Naive thymus-derived CD4-positive, alpha-beta T cell (primary cell): ENCODE data around the gene KRTAP12-1. TPM values are rescaled to one million over a fixed set of nuclear protein-coding genes. Genes with fewer than 3 reads are reported as not detected.
A peak's percentile ranks its signal among the peaks of the same experiment; 100 is the strongest.

ENCODE experiments used
- ATAC-seq: fragments of 150-1000 bp; cut with Tn5 transposase; 2 replicates; pipeline ENCODE4 v1.10.0; 2021; ENCODE audit warnings: mild to moderate bottlenecking, moderate library complexity
- CTCF ChIA-PET: fragments of 350-600 bp; sonication (Branson Sonifier 250); formaldehyde crosslinking; loops from one replicate; lab custom pipeline; 2021; ENCODE audit warnings: antibody characterized with exemption; lab: Charles Lee
- POLR2A ChIA-PET: fragments of 350-600 bp; sonication (Branson Sonifier 250); formaldehyde crosslinking; loops from one replicate; lab custom pipeline; 2021; ENCODE audit warnings: antibody characterized with exemption, inconsistent platforms; lab: Charles Lee
- DNase-seq, 9 donors: peaks; one replicate each; pipeline versions ENCODE4 v3.0.0 to v3.0.0-alpha.2; 2020 to 2022; ENCODE audit warnings: mixed read lengths in 1 of 9
- H3K27ac ChIP-seq: one replicate; pipeline ENCODE4 v1.7.0; 2013; ENCODE audit warnings: mild to moderate bottlenecking, low read depth, low read length, moderate library complexity
- H3K27me3 ChIP-seq, 2 donors: one replicate each; pipeline ENCODE4 v1.7.0; 2013; ENCODE audit warnings: low read length in 2 of 2, mild to moderate bottlenecking in 2 of 2, moderate library complexity in 2 of 2; ENCODE audit not compliant: control insufficient read depth in 2 of 2, insufficient read depth in 2 of 2
- H3K36me3 ChIP-seq, 3 experiments: 1 replicate in 2 of 3; 2 replicates in 1 of 3; pipeline ENCODE4 v1.7.0; 2013; ENCODE audit warnings: low read length in 3 of 3, mild to moderate bottlenecking in 3 of 3, moderate library complexity in 1 of 3; ENCODE audit not compliant: insufficient read depth in 3 of 3, control insufficient read depth in 2 of 3
- H3K4me1 ChIP-seq, 2 donors: one replicate each; pipeline ENCODE4 v1.7.0; 2013; ENCODE audit warnings: low read length in 2 of 2, mild to moderate bottlenecking in 2 of 2, moderate library complexity in 1 of 2; ENCODE audit not compliant: control insufficient read depth in 2 of 2, insufficient read depth in 2 of 2
- H3K4me3 ChIP-seq: 2 replicates; pipeline ENCODE4 v1.7.0; 2013; ENCODE audit warnings: mild to moderate bottlenecking, low read length
- H3K9me3 ChIP-seq, 3 experiments: 1 replicate in 2 of 3; 2 replicates in 1 of 3; pipeline ENCODE4 v1.7.0; 2013; ENCODE audit warnings: low read length in 3 of 3; ENCODE audit not compliant: control insufficient read depth in 2 of 3
- H3K27ac Mint-ChIP-seq, 9 donors: one replicate each; pipeline ENCODE4 v1.8.0; 2020 to 2022; ENCODE audit warnings: mixed read lengths in 9 of 9, mild to moderate bottlenecking in 8 of 9, moderate library complexity in 5 of 9, inconsistent platforms in 2 of 9
- H3K27me3 Mint-ChIP-seq, 5 donors: one replicate each; pipeline ENCODE4 v1.8.0; 2021 to 2022; ENCODE audit warnings: mixed read lengths in 5 of 5, mild to moderate bottlenecking in 1 of 5
- H3K36me3 Mint-ChIP-seq, 5 donors: one replicate each; pipeline ENCODE4 v1.8.0; 2020 to 2022; ENCODE audit warnings: mixed read lengths in 5 of 5, mild to moderate bottlenecking in 3 of 5, inconsistent platforms in 1 of 5
- H3K4me1 Mint-ChIP-seq, 7 donors: one replicate each; pipeline ENCODE4 v1.8.0; 2020 to 2022; ENCODE audit warnings: mixed read lengths in 7 of 7, mild to moderate bottlenecking in 3 of 7, inconsistent platforms in 1 of 7
- H3K4me3 Mint-ChIP-seq, 10 donors: one replicate each; pipeline ENCODE4 v1.8.0; 2020 to 2022; ENCODE audit warnings: mild to moderate bottlenecking in 10 of 10, mixed read lengths in 10 of 10, moderate library complexity in 6 of 10, inconsistent platforms in 2 of 10
- H3K9me3 Mint-ChIP-seq, 11 donors: one replicate each; pipeline ENCODE4 v1.8.0; 2020 to 2022; ENCODE audit warnings: mixed read lengths in 11 of 11, mild to moderate bottlenecking in 4 of 11, inconsistent platforms in 1 of 11, moderate library complexity in 1 of 11
- intact Hi-C, 2 donors: fragments of 100-400 bp; cut with micrococcal nuclease; formaldehyde crosslinking; loops; one replicate each; pipeline ENCODE4 v1.15.1; 2023
- polyA plus RNA-seq, 2 donors: library from polyadenylated mRNA; unstranded; fragments of 300-500 nt; fragmentation: Illumina TruSeq; gene quantifications; one replicate each; pipeline ENCODE4 v1.2.3, GENCODE V29; 2021
- total RNA-seq, 6 experiments: library from RNA in 5 of 6; stranded (reverse) in 5 of 6; gene quantifications; 1 replicate in 5 of 6; 2 replicates in 1 of 6; pipeline ENCODE4 v1.2.3 and lab custom pipeline; 2021 to 2026

KRTAP12-1 gene
- total and polyA plus RNA-seq, 7 experiments from 2014 or later: not detected

DNA sequence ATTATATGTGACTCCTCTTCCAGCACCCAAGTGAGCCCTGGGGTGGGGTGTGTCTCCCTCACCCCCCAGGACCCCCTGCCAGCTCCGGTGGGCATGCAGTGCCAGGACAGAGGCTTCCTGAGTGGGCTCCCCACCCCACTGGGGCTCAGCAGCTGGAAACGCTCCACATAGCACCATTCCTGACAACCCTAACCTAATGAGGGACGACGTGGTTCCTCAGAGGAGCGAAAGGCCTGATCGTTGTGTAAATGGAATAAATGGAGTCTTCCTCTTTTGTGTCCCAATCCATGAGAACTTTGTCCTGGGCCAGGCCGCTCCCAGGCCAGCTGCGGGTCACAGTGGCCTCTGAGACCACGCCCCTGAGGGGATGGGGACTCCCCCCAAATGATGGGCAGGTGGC, 31.2 kb upstream of the KRTAP12-1 start:
- Histone ChIP-seq H3K27me3 (peaks cover 8 to 26% of the 10 kb centered on the region in 2 donors), H3K4me1 (peaks cover 25 to 34% of the 10 kb centered on the region in 2 donors), H3K36me3 (no peaks in the 10 kb centered on the region), H3K4me3 (no peak overlapping the region), H3K9me3 (no peaks in the 10 kb centered on the region), H3K27ac (no peak overlapping the region)
- ATAC-seq (no peak), DNase-seq (no peak)
- H3K4me3 Mint-ChIP-seq: no peak overlapping the region
- H3K36me3 Mint-ChIP-seq: peaks cover 0 to 9% (median 5%) of the 10 kb centered on the region in 5 donors
- no peak overlapping the region for H3K27ac Mint-ChIP-seq
- H3K9me3 Mint-ChIP-seq: peaks cover 0 to 12% (median 5%) of the 10 kb centered on the region in 11 donors
- ChIA-PET CTCF (interaction anchor here (0.9 kb wide), 1 partner anchor 203 kb away, joined by 3 read pairs; no protein-coding TSS in a partner anchor), POLR2A (no interaction called here)
- intact Hi-C loops: loop anchor here in 1 of 2 donors (5.0 kb wide), 2 partner anchors 96 to 131 kb away; partner anchors contain the start of gene KRTAP10-5
- peaks cover 54 to 91% (median 64%) of the 10 kb centered on the region in 5 donors for H3K27me3 Mint-ChIP-seq
- peaks cover 13 to 47% (median 27%) of the 10 kb centered on the region in 7 donors for H3K4me1 Mint-ChIP-seq

DNA sequence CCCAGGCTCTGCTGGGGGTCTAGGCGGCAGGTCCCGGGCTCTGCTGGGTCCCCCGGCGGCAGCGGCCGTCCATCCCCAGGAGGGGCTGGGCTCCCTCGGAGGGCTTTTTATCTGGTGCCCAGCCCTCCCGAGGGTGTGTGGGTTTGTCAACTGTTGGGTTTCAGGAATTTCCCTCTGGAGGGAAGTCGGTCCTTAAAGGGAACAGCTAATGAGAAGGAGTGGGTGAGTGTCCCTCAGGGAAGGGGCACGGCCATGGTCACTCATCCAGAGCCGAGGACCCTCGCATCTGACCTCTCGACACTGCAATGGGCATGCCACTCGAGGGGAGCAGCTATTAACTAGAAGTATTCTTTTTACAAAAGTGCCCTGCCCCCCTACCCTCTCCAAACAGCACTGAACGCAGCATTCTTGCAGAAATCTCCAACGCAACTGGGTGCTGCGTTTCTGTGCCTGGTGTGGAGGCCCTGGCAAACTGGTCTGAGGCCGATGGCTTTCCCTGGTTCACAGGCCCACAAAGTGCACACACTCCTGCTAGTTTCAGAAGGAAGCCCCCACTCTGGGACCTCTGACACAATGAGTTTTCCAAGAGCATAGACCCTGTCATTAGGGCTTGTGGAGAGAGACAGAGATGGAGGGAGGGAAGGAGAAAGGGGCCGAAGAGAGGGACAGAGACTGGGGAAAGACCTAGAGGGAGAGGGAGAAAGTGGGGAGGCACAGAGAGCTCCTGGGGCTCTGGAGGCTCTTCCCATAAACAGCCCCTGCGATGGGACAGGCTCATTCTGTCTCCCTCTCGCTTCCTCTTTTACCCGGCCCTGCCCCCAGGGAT, 30.5 kb upstream of the KRTAP12-1 start:
- H3K9me3 Mint-ChIP-seq: peaks cover 0 to 12% (median 6%) of the 10 kb centered on the region in 11 donors
- no peaks in the 10 kb centered on the region for H3K9me3 ChIP-seq
- DNase-seq (no peak), ATAC-seq (no peak)
- H3K27me3 ChIP-seq: peaks cover 8 to 26% of the 10 kb centered on the region in 2 donors
- H3K4me3 Mint-ChIP-seq: no peak overlapping the region
- peaks cover 54 to 91% (median 66%) of the 10 kb centered on the region in 5 donors for H3K27me3 Mint-ChIP-seq
- intact Hi-C loops: loop anchor here in 1 of 2 donors (5.0 kb wide), 2 partner anchors 95 to 130 kb away; partner anchors contain the start of gene KRTAP10-5
- H3K36me3 ChIP-seq: no peaks in the 10 kb centered on the region
- peaks cover 0 to 9% (median 5%) of the 10 kb centered on the region in 5 donors for H3K36me3 Mint-ChIP-seq
- H3K4me1 Mint-ChIP-seq: peaks cover 13 to 52% (median 27%) of the 10 kb centered on the region in 7 donors
- H3K4me3 ChIP-seq: no peak overlapping the region
- H3K27ac ChIP-seq: no peak overlapping the region
- CTCF ChIA-PET: interaction anchor here (0.9 to 1.1 kb wide), 2 partner anchors 30 to 202 kb away, joined by 3 to 4 read pairs; no protein-coding TSS in a partner anchor
- peaks cover 25 to 34% of the 10 kb centered on the region in 2 donors for H3K4me1 ChIP-seq
- H3K27ac Mint-ChIP-seq: no peak overlapping the region
- POLR2A ChIA-PET: no interaction called here

DNA sequence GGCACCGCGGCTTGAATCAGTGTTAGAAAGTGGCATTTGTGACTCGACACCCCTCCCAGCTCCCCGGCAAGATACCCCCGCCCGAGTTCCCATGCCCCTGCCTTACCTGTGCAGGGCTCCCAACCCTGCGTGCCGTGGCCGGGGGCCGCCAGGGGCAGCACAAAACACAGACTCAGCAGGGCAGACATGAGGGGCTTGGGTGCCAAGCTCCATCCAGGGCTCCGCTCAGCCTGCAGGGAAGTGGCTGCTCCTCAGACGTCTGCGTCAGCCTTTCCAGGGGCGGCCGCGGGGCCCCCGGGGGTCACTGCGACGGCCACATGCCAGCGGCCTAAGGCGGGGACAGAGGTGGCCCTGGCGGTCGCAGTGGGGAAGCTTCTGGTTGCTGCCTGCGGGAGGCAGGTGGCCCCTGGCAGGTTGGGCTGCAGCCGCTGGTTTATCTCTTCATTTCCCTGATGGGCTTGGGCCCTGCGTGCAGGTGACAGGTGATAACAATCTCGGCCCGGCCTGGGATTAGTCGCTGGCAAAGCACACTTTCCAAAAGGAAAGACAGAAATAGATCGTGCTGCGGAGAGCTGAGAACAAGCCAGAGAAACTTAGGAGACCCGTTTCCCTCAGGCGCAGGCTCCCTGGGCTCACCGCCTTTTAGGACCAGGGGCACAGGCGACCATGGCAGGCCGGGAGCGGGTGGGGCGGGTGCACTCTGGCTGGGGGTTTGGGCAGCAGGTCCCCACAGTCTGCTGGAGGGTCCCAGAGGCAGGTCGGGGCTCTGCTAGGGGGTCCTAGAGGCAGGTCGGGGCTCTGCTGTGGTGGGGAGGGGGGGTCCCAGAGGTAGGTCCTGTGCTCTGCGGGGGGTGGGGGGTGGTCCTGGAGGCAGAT, 29.6 kb upstream of the KRTAP12-1 start, which contains the start of gene TSPEAR:
Gene TSPEAR (minus strand): TSS at position 246 of the 876 bp plus-strand sequence. CDS start 58 bp downstream, at position 188.
- Mint-ChIP-seq H3K36me3 (peaks cover 0 to 9% (median 5%) of the 10 kb centered on the region in 5 donors), H3K9me3 (peaks cover 0 to 12% (median 6%) of the 10 kb centered on the region in 11 donors), H3K4me3 (peak within 1 kb of the TSS in 9 of 10 donors; percentile 38 to 80 (median 73)), H3K27me3 (peaks cover 56 to 92% (median 67%) of the 10 kb centered on the region in 5 donors), H3K27ac (peak within 1 kb of the TSS in 2 of 9 donors; percentile 18 to 62), H3K4me1 (peaks cover 13 to 52% (median 27%) of the 10 kb centered on the region in 7 donors)
- H3K4me1 ChIP-seq: peaks cover 25 to 34% of the 10 kb centered on the region in 2 donors
- intact Hi-C loops: loop anchor here in 1 of 2 donors (5.0 kb wide), 2 partner anchors 94 to 129 kb away; partner anchors contain the start of gene KRTAP10-5
- peaks cover 0 to 2% (median 0%) of the 10 kb centered on the region in 3 experiments for H3K9me3 ChIP-seq
- H3K4me3 ChIP-seq: peak within 1 kb of the TSS; percentile 5
- ATAC-seq: no peak
- H3K27me3 ChIP-seq: peaks cover 8 to 26% of the 10 kb centered on the region in 2 donors
- POLR2A ChIA-PET: interaction anchor here (0.6 kb wide), 1 partner anchor 14 kb away, joined by 4 read pairs; no protein-coding TSS in a partner anchor
- no peak for DNase-seq
- H3K27ac ChIP-seq: no peak within 1 kb of the TSS
- H3K36me3 ChIP-seq: no peaks in the 10 kb centered on the region
- CTCF ChIA-PET: interaction anchor here (1.1 kb wide), 1 partner anchor 31 kb away, joined by 4 read pairs; no protein-coding TSS in a partner anchor

DNA sequence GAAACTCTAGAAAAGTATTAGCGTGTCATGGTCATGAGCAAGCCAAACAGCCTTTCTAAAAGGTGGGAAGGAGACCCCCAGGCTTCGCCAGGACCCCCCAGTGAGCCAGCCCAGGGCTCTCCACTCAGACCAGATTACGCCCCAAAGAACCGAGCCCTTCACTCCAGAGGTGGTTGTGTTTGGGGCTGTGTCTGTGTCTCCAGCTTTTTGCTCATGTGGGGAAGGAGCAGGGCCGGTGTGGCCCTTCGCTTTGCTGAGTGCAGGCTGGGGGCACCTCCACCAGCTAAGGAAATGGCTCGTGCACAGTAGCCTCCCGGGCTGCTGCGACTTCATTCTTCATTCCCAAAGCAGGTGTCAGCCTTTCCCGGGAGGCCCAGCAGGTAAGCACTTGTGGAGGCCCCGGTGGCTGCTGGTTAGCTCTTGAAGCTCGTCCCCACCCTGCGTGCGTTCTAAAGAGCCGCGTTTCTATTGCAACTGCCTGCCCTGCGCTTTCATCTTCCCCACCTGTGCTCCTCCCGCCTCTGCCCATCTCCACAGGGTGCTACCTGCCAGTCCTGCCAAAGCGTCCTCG, 28.9 kb upstream of the KRTAP12-1 start:
- Histone ChIP-seq H3K27me3 (peaks cover 8 to 32% of the 10 kb centered on the region in 2 donors), H3K9me3 (peaks cover 0 to 9% (median 4%) of the 10 kb centered on the region in 3 experiments), H3K4me1 (peaks cover 25 to 34% of the 10 kb centered on the region in 2 donors), H3K36me3 (peaks cover 0 to 3% (median 0%) of the 10 kb centered on the region in 3 experiments), H3K27ac (no peak overlapping the region), H3K4me3 (peak overlapping the region; percentile 5)
- peaks cover 0 to 13% (median 7%) of the 10 kb centered on the region in 11 donors for H3K9me3 Mint-ChIP-seq
- POLR2A ChIA-PET: interaction anchor here (0.6 to 1.1 kb wide), 2 partner anchors 14 to 200 kb away, joined by 3 to 4 read pairs; no protein-coding TSS in a partner anchor
- DNase-seq: no peak
- ATAC-seq: no peak
- CTCF ChIA-PET: no interaction called here
- H3K4me3 Mint-ChIP-seq: peak overlapping the region in 9 of 10 donors; percentile 38 to 80 (median 73)
- peaks cover 63 to 95% (median 74%) of the 10 kb centered on the region in 5 donors for H3K27me3 Mint-ChIP-seq
- peak overlapping the region in 2 of 9 donors; percentile 18 to 62 for H3K27ac Mint-ChIP-seq
- H3K4me1 Mint-ChIP-seq: peaks cover 11 to 52% (median 27%) of the 10 kb centered on the region in 7 donors
- intact Hi-C loops: loop anchor here in 1 of 2 donors (5.0 kb wide), 2 partner anchors 94 to 129 kb away; partner anchors contain the start of gene KRTAP10-5
- H3K36me3 Mint-ChIP-seq: peaks cover 0 to 10% (median 3%) of the 10 kb centered on the region in 5 donors

DNA sequence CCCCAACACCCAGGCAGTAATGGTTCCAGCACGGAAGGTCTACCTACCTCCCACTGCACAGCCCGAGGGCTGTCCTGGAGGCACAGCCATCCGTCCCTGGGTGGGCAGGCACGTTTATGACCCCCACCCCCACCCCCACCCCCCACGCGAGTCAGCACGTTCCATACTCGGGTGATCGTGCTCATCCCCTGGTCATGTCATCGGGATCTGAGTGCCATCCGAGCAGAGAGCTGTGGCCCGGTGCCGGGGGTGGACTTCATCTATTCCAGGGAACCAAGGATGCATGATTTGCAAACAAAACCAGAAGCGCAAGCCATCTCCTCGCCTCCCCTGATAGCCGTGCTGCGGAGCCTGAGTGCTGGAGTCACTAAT, 28.3 kb upstream of the KRTAP12-1 start:
- H3K9me3 ChIP-seq: peaks cover 0 to 10% (median 4%) of the 10 kb centered on the region in 3 experiments
- Mint-ChIP-seq H3K4me3 (peak overlapping the region in 9 of 10 donors; percentile 31 to 80 (median 72)), H3K36me3 (peaks cover 0 to 10% (median 0%) of the 10 kb centered on the region in 5 donors), H3K4me1 (peaks cover 11 to 52% (median 27%) of the 10 kb centered on the region in 7 donors), H3K27me3 (peaks cover 67 to 93% (median 77%) of the 10 kb centered on the region in 5 donors), H3K9me3 (peaks cover 0 to 16% (median 10%) of the 10 kb centered on the region in 11 donors), H3K27ac (no peak overlapping the region)
- H3K4me3 ChIP-seq: no peak overlapping the region
- no peak for ATAC-seq
- POLR2A ChIA-PET: interaction anchor here (1.1 to 1.4 kb wide), 3 partner anchors 53 to 199 kb away, joined by 3 to 4 read pairs (median 3); partner anchors contain the start of gene KRTAP12-3
- H3K27ac ChIP-seq: no peak overlapping the region
- CTCF ChIA-PET: no interaction called here
- peaks cover 0 to 3% (median 0%) of the 10 kb centered on the region in 3 experiments for H3K36me3 ChIP-seq
- DNase-seq: no peak
- peaks cover 25 to 34% of the 10 kb centered on the region in 2 donors for H3K4me1 ChIP-seq
- intact Hi-C loops: loop anchor here in 1 of 2 donors (5.0 kb wide), 2 partner anchors 93 to 128 kb away; partner anchors contain the start of gene KRTAP10-5
- H3K27me3 ChIP-seq: peaks cover 8 to 32% of the 10 kb centered on the region in 2 donors
